Stimulated activated CD8-positive, alpha-beta memory T cell treated with anti-CD3 and anti-CD28 coated beads, Interleukin-4, amount 100 ng/mL, for 1 hour (primary cell): ENCODE data around the gene GALK1.

Experiments
- DNase-seq, 2 donors: peaks; one replicate each; pipeline ENCODE4 v3.0.0-alpha.2; 2020; ENCODE audit warnings: low read depth in 2 of 2, low spot score in 1 of 2

GALK1 gene

DNA sequence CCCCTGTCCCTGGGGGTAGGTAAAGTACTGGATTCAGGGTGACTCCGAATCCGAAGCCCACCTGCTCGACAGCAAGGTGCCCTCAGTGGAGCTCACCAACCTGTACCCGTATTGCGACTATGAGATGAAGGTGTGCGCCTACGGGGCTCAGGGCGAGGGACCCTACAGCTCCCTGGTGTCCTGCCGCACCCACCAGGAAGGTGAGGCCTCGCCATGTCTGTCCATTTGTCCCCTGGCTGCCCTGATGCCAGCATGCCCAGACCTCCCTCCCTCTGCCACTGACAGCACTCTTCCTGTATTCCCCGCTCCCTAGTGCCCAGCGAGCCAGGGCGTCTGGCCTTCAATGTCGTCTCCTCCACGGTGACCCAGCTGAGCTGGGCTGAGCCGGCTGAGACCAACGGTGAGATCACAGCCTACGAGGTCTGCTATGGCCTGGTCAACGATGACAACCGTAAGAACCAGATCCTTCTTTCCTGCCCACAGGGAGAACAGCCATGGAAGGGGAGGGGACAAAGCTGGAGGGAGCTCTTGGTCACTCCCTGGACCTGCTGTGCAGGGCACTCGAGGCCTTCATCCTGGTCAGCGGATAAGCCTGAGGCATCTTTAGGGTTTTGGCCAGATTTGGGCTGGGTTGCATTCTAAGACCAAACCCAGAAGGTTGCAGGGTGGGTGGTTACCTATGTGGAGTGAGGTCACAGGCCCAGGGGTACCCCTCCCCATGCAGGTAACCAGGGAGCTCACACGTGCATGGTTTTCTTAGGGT is 14.2 kb downstream of the GALK1 start:
- DNase-seq, result no peak

- DNase-seq, result peak; percentile 82 to 85
Measured at GRCh38 chr17:75749545-75750389, 15.2 kb downstream of the GALK1 start.

DNA sequence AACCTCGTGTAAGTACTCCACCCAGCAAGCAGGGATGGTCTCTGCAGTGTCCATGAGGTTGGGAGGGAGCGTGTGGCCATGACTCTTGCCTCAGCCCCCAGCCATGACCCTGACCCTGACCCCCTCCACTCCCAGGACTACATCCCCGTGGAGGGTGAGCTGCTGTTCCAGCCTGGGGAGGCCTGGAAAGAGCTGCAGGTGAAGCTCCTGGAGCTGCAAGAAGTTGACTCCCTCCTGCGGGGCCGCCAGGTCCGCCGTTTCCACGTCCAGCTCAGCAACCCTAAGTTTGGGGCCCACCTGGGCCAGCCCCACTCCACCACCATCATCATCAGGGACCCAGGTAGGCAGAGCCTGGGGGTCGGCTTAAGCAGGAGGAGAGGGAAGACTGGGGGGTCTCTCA is 16.3 kb downstream of the GALK1 start:
- DNase-seq, result no peak

GRCh38 chr17:75743625-75744206 is 21.3 kb downstream of the GALK1 start:
- no peak for DNase-seq

DNA sequence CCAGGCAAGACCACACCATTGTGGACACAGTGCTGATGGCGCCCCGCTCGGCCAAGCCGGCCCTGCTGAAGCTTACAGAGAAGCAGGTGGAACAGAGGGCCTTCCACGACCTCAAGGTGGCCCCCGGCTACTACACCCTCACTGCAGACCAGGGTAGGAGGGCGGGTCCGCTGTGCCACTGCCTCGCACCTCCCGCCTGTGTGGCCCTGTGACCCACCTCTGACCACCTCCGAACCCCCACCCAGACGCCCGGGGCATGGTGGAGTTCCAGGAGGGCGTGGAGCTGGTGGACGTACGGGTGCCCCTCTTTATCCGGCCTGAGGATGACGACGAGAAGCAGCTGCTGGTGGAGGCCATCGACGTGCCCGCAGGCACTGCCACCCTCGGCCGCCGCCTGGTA is 22.7 kb downstream of the GALK1 start:
- no peak for DNase-seq

GRCh38 chr17:75740631-75741077 is 24.3 kb downstream of the GALK1 start:
- no peak for DNase-seq

DNA sequence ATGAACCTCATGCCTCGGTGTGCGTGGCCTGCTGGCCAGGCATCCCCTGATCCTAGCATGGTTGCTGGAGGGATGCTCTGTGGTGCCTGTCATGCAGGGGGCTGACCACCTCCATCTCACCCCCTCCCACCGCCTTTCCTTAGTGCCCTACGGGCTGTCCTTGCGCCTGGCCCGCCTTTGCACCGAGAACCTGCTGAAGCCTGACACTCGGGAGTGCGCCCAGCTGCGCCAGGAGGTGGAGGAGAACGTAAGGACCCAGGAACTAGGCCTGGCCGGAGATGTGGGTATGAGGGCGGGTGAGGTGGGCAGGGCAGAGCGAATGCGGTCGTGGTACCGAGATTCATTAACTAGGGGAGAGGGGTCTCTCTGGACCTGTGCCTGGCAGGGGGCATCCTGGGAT is 24.8 kb downstream of the GALK1 start:
- DNase-seq, result no peak

- no peak for DNase-seq
Measured at GRCh38 chr17:75739801-75740200, 25.2 kb downstream of the GALK1 start.

GRCh38 chr17:75739174-75739573 is 25.8 kb downstream of the GALK1 start:
- DNase-seq, result no peak

DNA sequence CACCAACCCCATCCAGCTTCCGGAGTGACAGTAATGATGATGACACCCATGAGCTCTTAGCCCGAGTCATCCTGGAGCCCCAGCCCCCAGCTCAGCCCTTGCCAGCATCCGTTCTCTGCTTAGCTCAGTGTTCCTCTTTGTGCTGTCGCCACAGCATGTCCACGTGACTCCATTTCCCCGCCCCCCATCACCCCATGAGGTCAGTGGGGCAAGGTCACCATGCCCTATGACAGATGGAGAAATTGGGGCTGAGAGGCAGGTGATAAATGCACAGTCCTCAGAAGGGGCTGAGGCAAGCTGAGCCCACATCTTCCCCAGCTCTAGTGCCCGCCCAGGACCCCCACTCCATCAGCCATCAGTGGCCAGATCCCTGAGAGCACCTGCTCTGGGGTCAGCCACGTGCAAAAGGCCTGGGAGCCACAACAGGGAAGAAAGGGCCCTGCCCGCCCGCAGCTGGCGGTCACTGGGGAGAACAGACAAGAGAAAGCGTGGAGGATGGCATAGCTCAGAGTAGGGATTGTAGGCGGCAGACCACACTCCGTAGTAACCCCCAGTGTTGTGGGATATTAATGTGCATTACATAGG is 26.7 kb downstream of the GALK1 start:
- DNase-seq, result no peak

GRCh38 chr17:75737133-75737962 is 27.6 kb downstream of the GALK1 start:
- DNase-seq, result no peak

DNA sequence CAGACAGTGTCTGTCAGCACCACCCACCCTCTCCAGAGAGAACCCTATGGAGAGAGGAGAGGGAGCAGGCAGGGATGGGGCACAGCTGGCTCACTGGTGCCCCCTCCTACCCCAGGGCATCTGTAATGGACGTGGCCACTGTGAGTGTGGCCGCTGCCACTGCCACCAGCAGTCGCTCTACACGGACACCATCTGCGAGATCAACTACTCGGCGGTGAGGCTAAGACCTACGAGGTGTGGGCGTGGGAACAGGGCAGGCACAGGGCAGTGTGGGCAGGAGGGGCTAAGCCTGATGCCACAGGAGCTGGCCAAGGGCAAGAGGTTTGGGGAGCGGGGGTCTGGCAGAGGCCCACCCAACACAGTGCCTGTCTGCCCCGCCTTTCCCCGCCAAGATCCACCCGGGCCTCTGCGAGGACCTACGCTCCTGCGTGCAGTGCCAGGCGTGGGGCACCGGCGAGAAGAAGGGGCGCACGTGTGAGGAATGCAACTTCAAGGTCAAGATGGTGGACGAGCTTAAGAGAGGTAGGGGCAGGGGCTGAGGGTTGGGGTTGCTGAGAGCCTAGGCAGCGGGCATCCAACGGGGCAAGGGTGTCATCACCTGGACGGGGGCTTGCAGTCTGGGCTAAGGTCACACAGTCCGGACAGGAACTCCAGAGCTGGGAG is 28.7 kb downstream of the GALK1 start:
- no peak for DNase-seq

GRCh38 chr17:75734674-75735294 is 30.2 kb downstream of the GALK1 start:
- DNase-seq, result no peak

DNA sequence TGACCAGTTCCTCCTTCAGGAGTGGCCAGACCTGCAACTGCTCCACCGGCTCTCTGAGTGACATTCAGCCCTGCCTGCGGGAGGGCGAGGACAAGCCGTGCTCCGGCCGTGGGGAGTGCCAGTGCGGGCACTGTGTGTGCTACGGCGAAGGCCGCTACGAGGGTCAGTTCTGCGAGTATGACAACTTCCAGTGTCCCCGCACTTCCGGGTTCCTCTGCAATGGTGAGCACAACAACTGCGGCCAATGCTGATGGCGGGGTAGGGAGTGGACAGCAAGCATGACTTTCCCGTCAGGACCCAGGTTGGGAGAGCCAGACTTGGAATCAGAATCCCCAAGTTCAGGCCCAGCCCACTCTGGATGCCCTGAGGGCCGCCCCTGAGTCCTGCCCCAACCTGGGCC is 31.5 kb downstream of the GALK1 start:
- DNase-seq, result no peak

DNA sequence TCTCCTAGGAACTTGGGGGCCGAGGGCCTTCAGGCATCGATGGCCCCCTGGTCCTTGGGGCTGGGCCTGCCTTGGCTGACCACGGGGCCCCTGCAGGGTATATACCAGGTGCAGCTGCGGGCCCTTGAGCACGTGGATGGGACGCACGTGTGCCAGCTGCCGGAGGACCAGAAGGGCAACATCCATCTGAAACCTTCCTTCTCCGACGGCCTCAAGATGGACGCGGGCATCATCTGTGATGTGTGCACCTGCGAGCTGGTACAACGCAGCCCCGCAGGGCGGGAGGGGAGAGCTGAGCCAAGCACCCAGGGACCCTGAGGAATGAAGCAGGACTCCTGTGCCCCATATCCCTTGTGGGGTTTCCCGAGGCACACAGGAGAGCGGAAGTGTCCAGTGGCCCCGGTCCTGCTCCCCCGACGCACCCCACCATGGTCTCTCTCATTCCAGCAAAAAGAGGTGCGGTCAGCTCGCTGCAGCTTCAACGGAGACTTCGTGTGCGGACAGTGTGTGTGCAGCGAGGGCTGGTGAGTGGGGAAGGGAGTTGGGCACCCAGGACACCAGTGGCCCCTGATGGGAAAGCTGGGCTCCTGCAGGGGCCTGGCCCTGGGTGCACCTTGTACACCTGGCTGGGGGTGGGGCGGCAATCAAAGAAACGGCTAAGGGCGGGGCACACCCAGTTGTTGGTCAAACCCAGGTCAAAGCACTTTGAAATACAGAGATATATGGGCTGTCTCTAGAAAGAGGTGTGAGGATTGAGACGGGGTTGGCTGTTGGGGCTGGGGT is 33.1 kb downstream of the GALK1 start:
- DNase-seq, result no peak

DNA sequence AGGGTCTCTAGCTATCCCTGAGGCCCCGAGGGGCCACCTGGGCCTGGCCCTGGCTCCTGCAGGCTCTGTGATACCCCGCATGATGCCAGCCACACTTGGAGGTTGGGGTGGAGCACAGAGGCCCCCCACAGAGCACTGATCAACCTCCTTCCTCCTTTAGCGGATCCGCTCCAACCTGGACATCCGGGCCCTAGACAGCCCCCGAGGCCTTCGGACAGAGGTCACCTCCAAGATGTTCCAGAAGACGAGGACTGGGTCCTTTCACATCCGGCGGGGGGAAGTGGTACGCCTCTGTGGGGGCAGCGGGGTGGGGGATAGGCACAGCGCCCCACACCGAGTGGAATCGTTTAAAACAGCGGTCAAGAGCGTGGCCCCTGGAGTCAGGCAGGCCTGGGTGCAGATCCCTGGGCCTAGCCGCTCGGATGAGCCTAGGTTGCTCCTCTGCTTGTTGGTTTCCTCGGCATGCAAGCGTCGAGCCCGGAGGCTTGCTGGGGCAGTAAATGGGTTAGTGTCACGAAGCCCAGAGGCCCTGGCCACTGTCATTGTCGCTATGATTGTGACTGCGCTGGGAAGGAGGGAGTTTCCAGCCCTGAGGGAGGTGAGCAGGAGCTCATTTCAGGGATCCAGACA is 33.8 kb downstream of the GALK1 start:
- DNase-seq, result no peak

DNA sequence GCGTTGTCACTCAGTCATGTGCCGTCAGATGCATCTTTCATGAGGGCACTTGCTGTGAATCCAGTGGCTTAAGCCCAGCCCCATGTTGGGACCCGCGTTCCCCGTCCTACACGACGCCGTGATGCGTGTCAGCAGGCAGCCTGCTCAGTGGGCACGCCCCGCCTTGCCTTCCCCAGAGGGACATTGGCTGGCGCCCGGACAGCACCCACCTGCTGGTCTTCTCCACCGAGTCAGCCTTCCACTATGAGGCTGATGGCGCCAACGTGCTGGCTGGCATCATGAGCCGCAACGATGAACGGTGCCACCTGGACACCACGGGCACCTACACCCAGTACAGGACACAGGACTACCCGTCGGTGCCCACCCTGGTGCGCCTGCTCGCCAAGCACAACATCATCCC is 34.9 kb downstream of the GALK1 start:
- DNase-seq, result no peak

- no peak for DNase-seq
Measured at GRCh38 chr17:75729351-75729750, 35.6 kb downstream of the GALK1 start.

GRCh38 chr17:75727391-75727790 is 37.6 kb downstream of the GALK1 start:
- DNase-seq, result no peak
